Suprapubic skin (tissue), 4 donors: ENCODE results near the gene EDN3. TPM values are rescaled to one million over a fixed set of nuclear protein-coding genes. Genes with fewer than 3 reads are reported as not detected.
"Not testable (repeated sequence)": the region's sequence is repeated elsewhere in the genome, so short reads cannot be mapped to it uniquely, and the experiment has no call there.

Experiments
- DNase-seq, 2 donors: peaks; one replicate each; pipeline ENCODE4 v3.0.0-alpha.2; 2019; ENCODE audit warnings: low spot score in 2 of 2
- H3K27ac ChIP-seq: fragments of 200-600 bp; sonication (generic); one replicate; pipeline ENCODE4 v1.5.1; 2019
- H3K27me3 ChIP-seq: fragments of 200-600 bp; sonication (generic); one replicate; pipeline ENCODE4 v1.5.1; 2019
- H3K36me3 ChIP-seq: fragments of 200-600 bp; sonication (generic); one replicate; pipeline ENCODE4 v1.5.1; 2019
- H3K4me1 ChIP-seq: fragments of 200-600 bp; sonication (generic); one replicate; pipeline ENCODE4 v1.5.1; 2019
- H3K4me3 ChIP-seq: fragments of 200-600 bp; sonication (generic); one replicate; pipeline ENCODE4 v1.5.1; 2019; ENCODE audit warnings: mild to moderate bottlenecking
- H3K9me3 ChIP-seq: fragments of 200-600 bp; sonication (generic); one replicate; pipeline ENCODE4 v1.5.1; 2019
- EP300 ChIP-seq: sonication (generic); formaldehyde crosslinking; IDR thresholded peaks from one replicate; pipeline ENCODE4 v1.6.1; 2017; ENCODE audit warnings: antibody characterized with exemption
- POLR2A ChIP-seq, 2 donors: fragments of 450-650 bp; IDR thresholded peaks; one replicate each; pipeline ENCODE4 v1.6.1; 2017; ENCODE audit warnings: antibody characterized with exemption in 2 of 2, mild to moderate bottlenecking in 2 of 2, moderate library complexity in 2 of 2
- POLR2AphosphoS5 ChIP-seq, 3 donors: sonication (generic); formaldehyde crosslinking; IDR thresholded peaks; one replicate each; pipeline ENCODE4 v1.6.1; 2017; ENCODE audit warnings: antibody characterized with exemption in 3 of 3
- WGBS: methylation state at CpG from one replicate; pipeline ENCODE4 v1.1.5; 2018; 5-methylcytosine and 5-hydroxymethylcytosine counted together
- total RNA-seq, 4 donors: library from RNA; depleted of rRNA; stranded (reverse); fragments of >200 nt; gene quantifications; one replicate each; pipeline ENCODE4 v1.1.0, GENCODE V29; 2016
- TF ChIP-seq, protein P1 (sequence below), 2 donors: fragments of 200-600 bp in 1 of 2; fragments of 450-650 bp in 1 of 2; sonication (generic) in 1 of 2; IDR thresholded peaks; one replicate each; pipeline ENCODE4 v1.5.1; 2016 to 2019; ENCODE audit warnings: antibody characterized with exemption in 2 of 2, mild to moderate bottlenecking in 1 of 2, moderate library complexity in 1 of 2

EDN3 gene
- total RNA-seq, 4 donors from 2014 or later: 0.97 to 2.4 (median 1.6) TPM

DNA sequence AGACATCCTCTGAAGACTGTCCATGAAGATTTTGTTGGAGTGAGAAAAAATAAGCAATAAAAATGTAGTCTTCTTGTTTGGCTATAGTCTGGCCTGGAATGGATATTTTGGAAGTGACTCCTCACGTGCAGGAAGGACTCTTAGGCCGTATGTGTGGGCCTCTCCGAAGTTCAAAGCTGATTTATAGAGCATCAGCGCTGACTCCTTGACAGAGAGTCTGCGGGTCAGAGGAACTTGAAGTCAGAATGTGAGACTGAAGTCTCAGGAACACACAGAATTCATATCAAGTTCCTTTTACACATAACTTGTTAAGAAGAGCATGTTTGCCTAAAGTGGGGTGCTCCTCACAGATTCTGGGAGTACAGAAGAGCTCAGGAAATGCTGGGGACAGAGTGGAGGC, 36.1 kb downstream of the EDN3 start:
- Histone ChIP-seq H3K36me3 (no peaks in the 10 kb centered on the region), H3K27ac (no peak overlapping the region), H3K9me3 (no peaks in the 10 kb centered on the region), H3K4me3 (no peak overlapping the region), H3K4me1 (peaks cover 1% of the 10 kb centered on the region), H3K27me3 (peaks cover 2% of the 10 kb centered on the region)
- DNase-seq: no peak
- TF ChIP-seq POLR2A (IDR thresholded peaks at IDR 0.05) (no peak), POLR2AphosphoS5 (IDR thresholded peaks at IDR 0.05) (no peak), EP300 (no peak)
- TF ChIP-seq, protein P1, sequence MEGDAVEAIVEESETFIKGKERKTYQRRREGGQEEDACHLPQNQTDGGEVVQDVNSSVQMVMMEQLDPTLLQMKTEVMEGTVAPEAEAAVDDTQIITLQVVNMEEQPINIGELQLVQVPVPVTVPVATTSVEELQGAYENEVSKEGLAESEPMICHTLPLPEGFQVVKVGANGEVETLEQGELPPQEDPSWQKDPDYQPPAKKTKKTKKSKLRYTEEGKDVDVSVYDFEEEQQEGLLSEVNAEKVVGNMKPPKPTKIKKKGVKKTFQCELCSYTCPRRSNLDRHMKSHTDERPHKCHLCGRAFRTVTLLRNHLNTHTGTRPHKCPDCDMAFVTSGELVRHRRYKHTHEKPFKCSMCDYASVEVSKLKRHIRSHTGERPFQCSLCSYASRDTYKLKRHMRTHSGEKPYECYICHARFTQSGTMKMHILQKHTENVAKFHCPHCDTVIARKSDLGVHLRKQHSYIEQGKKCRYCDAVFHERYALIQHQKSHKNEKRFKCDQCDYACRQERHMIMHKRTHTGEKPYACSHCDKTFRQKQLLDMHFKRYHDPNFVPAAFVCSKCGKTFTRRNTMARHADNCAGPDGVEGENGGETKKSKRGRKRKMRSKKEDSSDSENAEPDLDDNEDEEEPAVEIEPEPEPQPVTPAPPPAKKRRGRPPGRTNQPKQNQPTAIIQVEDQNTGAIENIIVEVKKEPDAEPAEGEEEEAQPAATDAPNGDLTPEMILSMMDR (IDR thresholded peaks at IDR 0.05): no peak
- WGBS: 63% methylated on average over 5 of the region's 5 CpGs

DNA sequence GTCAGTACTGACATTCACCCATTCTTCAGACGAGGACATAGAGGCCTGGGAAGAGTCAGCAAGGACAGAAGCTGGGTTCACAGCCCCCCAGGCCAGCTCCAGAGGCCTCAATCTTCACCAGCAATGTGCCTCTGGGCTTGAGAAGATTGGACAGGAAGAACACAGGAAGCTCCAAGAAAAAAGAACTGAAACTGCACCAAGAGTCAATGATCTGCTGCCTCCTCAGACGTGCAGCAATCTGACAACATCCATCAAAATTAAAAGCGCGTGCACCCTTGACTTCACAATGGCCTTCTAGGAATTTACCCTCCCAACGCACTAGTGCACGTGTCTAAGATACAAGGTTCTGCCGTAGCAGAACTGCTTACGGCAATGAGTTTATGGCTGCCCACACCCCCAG, 38.0 kb downstream of the EDN3 start:
- H3K9me3 ChIP-seq, H3K4me3 ChIP-seq, H3K27me3 ChIP-seq, DNase-seq, H3K36me3 ChIP-seq, H3K27ac ChIP-seq, H3K4me1 ChIP-seq: not testable (repeated sequence)
- 80% methylated on average over 3 of the region's 8 CpGs for WGBS

DNA sequence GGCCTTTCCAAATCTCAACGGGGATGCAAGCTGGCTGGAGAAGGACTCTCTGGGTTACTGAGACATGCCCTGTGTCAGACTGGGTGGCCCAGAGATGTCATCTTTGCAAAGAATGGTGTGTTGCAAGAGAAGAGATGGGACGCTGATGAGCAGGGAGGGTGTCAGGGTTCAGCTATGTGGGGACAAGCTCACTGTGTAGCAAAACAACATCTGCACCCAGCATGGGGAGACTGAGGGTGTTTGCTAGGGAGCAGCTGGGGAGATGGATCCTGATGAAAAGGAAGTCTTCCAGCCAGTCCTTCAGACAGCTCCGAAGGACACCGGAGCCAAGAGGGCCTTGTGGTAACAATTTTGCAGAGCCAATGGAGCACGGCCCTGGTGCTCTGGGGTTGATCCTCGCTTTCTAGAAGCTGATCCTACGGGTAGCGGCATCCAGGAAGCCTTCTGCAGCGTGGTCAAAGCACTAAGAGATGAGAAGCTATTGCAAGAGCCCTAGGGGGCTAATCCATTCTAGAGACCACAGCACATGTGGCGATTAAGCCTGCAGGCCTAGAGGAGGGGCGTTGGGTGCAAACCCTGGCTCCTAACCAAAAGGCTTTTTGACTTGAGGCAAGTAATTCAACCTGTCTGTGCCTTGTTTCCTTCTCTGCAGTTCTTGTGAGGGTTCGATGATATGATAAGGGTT, 39.9 kb downstream of the EDN3 start:
- no peak overlapping the region for H3K4me3 ChIP-seq
- H3K27ac ChIP-seq: no peak overlapping the region
- peaks cover 8% of the 10 kb centered on the region for H3K4me1 ChIP-seq
- peaks cover 9% of the 10 kb centered on the region for H3K27me3 ChIP-seq
- no peak for DNase-seq
- TF ChIP-seq, protein P1 (IDR thresholded peaks at IDR 0.05): no peak
- no peak for TF ChIP-seq EP300
- WGBS: 63% methylated on average over 8 of the region's 12 CpGs
- no peaks in the 10 kb centered on the region for H3K36me3 ChIP-seq
- H3K9me3 ChIP-seq: no peaks in the 10 kb centered on the region

DNA sequence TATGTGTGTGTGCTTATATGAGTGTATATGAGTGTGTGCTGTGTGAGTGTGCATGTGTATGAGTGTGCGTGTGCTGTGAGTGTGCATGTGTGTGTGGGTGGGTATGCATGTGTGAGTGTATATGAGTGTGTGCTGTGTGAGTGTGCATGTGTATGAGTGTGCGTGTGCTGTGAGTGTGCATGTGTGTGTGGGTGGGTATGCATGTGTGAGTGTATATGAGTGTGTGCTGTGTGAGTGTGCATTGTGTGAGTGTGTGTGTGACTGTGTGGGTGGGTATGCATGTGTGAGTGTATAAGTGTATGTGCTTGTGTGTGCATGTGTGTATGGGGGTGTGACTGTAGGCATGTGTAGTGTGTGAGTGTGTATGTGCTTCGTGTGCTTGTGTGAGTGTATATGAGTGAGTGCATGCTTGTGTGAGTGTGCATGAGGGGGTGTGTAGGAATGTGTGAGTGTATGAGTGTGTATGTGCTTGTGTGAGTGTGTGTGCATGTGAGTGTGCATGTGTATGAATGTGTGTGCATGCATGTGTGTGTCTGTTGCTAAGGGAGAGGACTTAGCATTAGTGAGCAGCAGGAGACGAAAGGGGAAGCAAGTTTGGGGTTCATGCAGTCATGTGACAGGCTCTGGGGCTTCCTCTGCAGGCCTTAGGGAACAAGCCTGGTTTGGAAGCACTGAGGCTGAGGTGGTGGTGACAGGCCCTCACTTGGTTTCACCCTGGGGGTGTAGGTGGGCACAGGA, 41.0 kb downstream of the EDN3 start:
- WGBS: 79% methylated on average over 4 of the region's 4 CpGs
- DNase-seq: not testable (repeated sequence)

DNA sequence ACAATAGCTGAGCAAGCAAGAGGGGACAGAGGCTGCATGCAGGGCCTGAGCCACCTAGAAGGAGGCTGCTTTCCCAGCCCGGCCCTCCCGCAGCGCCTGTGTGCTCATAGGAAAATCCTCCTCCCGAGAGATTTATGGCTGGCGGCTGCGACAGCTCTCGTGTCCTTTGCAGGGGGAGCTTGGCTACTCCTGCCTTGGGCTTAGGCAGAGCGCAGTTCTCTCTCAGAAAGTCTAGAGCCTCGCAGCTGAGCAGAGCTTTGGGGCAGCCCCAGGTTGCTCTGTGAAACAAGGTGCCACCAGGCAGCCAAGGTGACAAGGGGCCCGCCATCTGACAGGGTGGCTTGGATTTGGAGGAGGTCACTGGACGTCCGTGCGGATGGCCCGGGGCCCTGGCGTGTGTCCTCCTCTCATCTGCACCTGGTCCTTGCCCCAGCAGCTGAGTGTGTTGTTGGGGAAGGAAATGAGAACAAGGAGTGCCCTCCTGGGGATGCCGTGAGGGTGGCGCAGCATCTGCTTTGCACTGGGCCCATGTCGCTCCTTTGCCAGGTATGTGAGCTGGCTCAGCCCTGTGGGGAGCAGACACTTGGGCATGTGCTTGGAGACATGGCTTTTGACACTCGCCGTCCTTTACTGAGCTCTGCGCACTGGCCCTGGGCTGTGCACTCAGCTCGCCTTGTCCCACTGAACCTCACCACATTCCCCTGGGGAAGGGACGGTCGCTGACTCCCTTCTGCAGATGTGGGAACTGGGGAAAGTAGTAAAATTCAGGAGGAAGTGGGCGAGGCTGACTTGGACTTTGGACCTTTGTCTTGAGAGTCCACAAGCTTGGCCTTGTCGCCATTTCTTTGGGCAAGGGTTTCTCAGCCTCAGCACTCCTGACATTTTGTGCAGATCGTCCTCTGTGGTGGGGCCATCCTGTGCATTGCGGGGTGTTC, 41.9 kb downstream of the EDN3 start:
- H3K36me3 ChIP-seq: no peaks in the 10 kb centered on the region
- H3K27ac ChIP-seq: no peak overlapping the region
- peaks cover 11% of the 10 kb centered on the region for H3K27me3 ChIP-seq
- H3K9me3 ChIP-seq: no peaks in the 10 kb centered on the region
- TF ChIP-seq, protein P1 (IDR thresholded peaks at IDR 0.05): no peak
- no peak for TF ChIP-seq EP300
- no peak for TF ChIP-seq POLR2A (IDR thresholded peaks at IDR 0.05)
- WGBS: 73% methylated on average over 21 of the region's 28 CpGs
- no peak overlapping the region for H3K4me3 ChIP-seq
- DNase-seq: no peak
- peaks cover 8% of the 10 kb centered on the region for H3K4me1 ChIP-seq

More for the DNA sequence above, 41.0 kb downstream of the EDN3 start:
- H3K27ac ChIP-seq, H3K9me3 ChIP-seq, H3K4me1 ChIP-seq, H3K36me3 ChIP-seq, H3K4me3 ChIP-seq, H3K27me3 ChIP-seq: not testable (repeated sequence)

DNA sequence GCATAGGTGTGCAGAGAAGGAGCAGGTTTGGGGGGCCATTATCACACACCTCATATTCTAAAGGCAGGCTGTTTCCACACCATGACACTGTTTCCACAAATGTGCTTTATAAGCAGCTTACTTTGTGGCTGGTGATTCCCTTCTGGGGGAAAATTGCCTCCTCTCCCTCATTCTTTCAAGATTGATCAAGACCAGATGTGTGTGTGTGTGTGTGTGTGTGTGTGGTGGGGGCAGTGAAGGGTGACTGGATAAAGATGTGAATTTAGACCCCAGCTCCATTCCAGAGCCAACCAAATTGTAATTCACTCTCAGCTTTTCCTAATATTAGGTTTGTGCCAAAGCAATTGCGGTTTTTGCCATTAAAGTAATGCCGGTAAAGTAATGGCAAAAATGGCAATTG, 45.6 kb downstream of the EDN3 start:
- no peak overlapping the region for H3K4me3 ChIP-seq
- H3K27me3 ChIP-seq: peaks cover 20% of the 10 kb centered on the region
- H3K4me1 ChIP-seq: peaks cover 8% of the 10 kb centered on the region
- DNase-seq: no peak
- 67% methylated on average over 2 of the region's 2 CpGs for WGBS
- H3K9me3 ChIP-seq: no peaks in the 10 kb centered on the region
- TF ChIP-seq POLR2AphosphoS5 (IDR thresholded peaks at IDR 0.05): no peak
- TF ChIP-seq EP300: no peak
- TF ChIP-seq, protein P1 (IDR thresholded peaks at IDR 0.05): no peak
- TF ChIP-seq POLR2A (IDR thresholded peaks at IDR 0.05): no peak
- no peak overlapping the region for H3K27ac ChIP-seq
- no peaks in the 10 kb centered on the region for H3K36me3 ChIP-seq
